ENCODE results near the gene MROH2A. TPM values are rescaled to one million over a fixed set of nuclear protein-coding genes. Genes with fewer than 3 reads are reported as not detected.

Gene MROH2A
- total and polyA plus RNA-seq, 2 donors: 0.39 to 0.71 TPM

GRCh38 chr2:233835230-233836186, 57.4 kb downstream of the MROH2A start:
- H3K27me3 ChIP-seq (ENCODE audit: control insufficient read depth in 2 of 2, insufficient read depth in 1 of 2, low read length in 1 of 2): no peaks in the 10 kb centered on the region
- H3K36me3 ChIP-seq (ENCODE audit: control insufficient read depth in 2 of 2, insufficient read depth in 2 of 2, low read length in 1 of 2): peaks cover 64 to 67% of the 10 kb centered on the region in 2 donors
- DNase-seq (ENCODE audit: low read depth in 6 of 9, low spot score in 9 of 9): no peak
- no peak overlapping the region for H3K27ac ChIP-seq (ENCODE audit: low read depth in 1 of 2, low read length in 1 of 2)
- H3K4me3 ChIP-seq (ENCODE audit: low read length in 2 of 2): no peak overlapping the region
- peaks cover 0 to 3% of the 10 kb centered on the region in 2 donors for H3K4me1 ChIP-seq (ENCODE audit: control insufficient read depth in 2 of 2, insufficient read depth in 2 of 2, low read length in 2 of 2)
- peaks cover 0 to 3% of the 10 kb centered on the region in 2 donors for H3K9me3 ChIP-seq (ENCODE audit: control insufficient read depth in 2 of 2, insufficient read depth in 1 of 2, low read length in 1 of 2)
- WGBS: 95% methylated on average over 14 of the region's 14 CpGs

GRCh38 chr2:233836359-233836758, 58.2 kb downstream of the MROH2A start:
- no peaks in the 10 kb centered on the region for H3K27me3 ChIP-seq (ENCODE audit: control insufficient read depth in 2 of 2, insufficient read depth in 1 of 2, low read length in 1 of 2)
- peaks cover 72% of the 10 kb centered on the region in 2 donors for H3K36me3 ChIP-seq (ENCODE audit: control insufficient read depth in 2 of 2, insufficient read depth in 2 of 2, low read length in 1 of 2)
- H3K27ac ChIP-seq (ENCODE audit: low read depth in 1 of 2, low read length in 1 of 2): no peak overlapping the region
- WGBS: over 99% methylated on average over 7 of the region's 7 CpGs
- peaks cover 0 to 3% of the 10 kb centered on the region in 2 donors for H3K9me3 ChIP-seq (ENCODE audit: control insufficient read depth in 2 of 2, insufficient read depth in 1 of 2, low read length in 1 of 2)
- H3K4me3 ChIP-seq (ENCODE audit: low read length in 2 of 2): no peak overlapping the region
- no peak for DNase-seq (ENCODE audit: low read depth in 6 of 9, low spot score in 9 of 9)
- peaks cover 0 to 3% of the 10 kb centered on the region in 2 donors for H3K4me1 ChIP-seq (ENCODE audit: control insufficient read depth in 2 of 2, insufficient read depth in 2 of 2, low read length in 2 of 2)

GRCh38 chr2:233837694-233838229, 59.6 kb downstream of the MROH2A start:
- Histone ChIP-seq H3K27ac (ENCODE audit: low read depth in 1 of 2, low read length in 1 of 2) (no peak overlapping the region), H3K27me3 (ENCODE audit: control insufficient read depth in 2 of 2, insufficient read depth in 1 of 2, low read length in 1 of 2) (no peaks in the 10 kb centered on the region), H3K36me3 (ENCODE audit: control insufficient read depth in 2 of 2, insufficient read depth in 2 of 2, low read length in 1 of 2) (peaks cover 72 to 85% of the 10 kb centered on the region in 2 donors), H3K4me3 (ENCODE audit: low read length in 2 of 2) (no peak overlapping the region), H3K4me1 (ENCODE audit: control insufficient read depth in 2 of 2, insufficient read depth in 2 of 2, low read length in 2 of 2) (peaks cover 0 to 3% of the 10 kb centered on the region in 2 donors), H3K9me3 (ENCODE audit: control insufficient read depth in 2 of 2, insufficient read depth in 1 of 2, low read length in 1 of 2) (peaks cover 0 to 3% of the 10 kb centered on the region in 2 donors)
- no peak for DNase-seq (ENCODE audit: low read depth in 6 of 9, low spot score in 9 of 9)
- 94% methylated on average over 9 of the region's 9 CpGs for WGBS

GRCh38 chr2:233838251-233838650, 60.1 kb downstream of the MROH2A start:
- DNase-seq (ENCODE audit: low read depth in 6 of 9, low spot score in 9 of 9): no peak
- H3K36me3 ChIP-seq (ENCODE audit: control insufficient read depth in 2 of 2, insufficient read depth in 2 of 2, low read length in 1 of 2): peaks cover 77 to 90% of the 10 kb centered on the region in 2 donors
- H3K27me3 ChIP-seq (ENCODE audit: control insufficient read depth in 2 of 2, insufficient read depth in 1 of 2, low read length in 1 of 2): no peaks in the 10 kb centered on the region
- no peak overlapping the region for H3K4me3 ChIP-seq (ENCODE audit: low read length in 2 of 2)
- WGBS: 89% methylated on average over 7 of the region's 7 CpGs
- peaks cover 0 to 3% of the 10 kb centered on the region in 2 donors for H3K4me1 ChIP-seq (ENCODE audit: control insufficient read depth in 2 of 2, insufficient read depth in 2 of 2, low read length in 2 of 2)
- H3K9me3 ChIP-seq (ENCODE audit: control insufficient read depth in 2 of 2, insufficient read depth in 1 of 2, low read length in 1 of 2): peaks cover 0 to 3% of the 10 kb centered on the region in 2 donors
- no peak overlapping the region for H3K27ac ChIP-seq (ENCODE audit: low read depth in 1 of 2, low read length in 1 of 2)

- 98% methylated on average over 12 of the region's 12 CpGs for WGBS
- Histone ChIP-seq H3K9me3 (ENCODE audit: control insufficient read depth in 2 of 2, insufficient read depth in 1 of 2, low read length in 1 of 2) (peaks cover 0 to 3% of the 10 kb centered on the region in 2 donors), H3K36me3 (ENCODE audit: control insufficient read depth in 2 of 2, insufficient read depth in 2 of 2, low read length in 1 of 2) (peaks cover 80 to 94% of the 10 kb centered on the region in 2 donors), H3K4me3 (ENCODE audit: low read length in 2 of 2) (no peak overlapping the region), H3K4me1 (ENCODE audit: control insufficient read depth in 2 of 2, insufficient read depth in 2 of 2, low read length in 2 of 2) (peaks cover 0 to 2% of the 10 kb centered on the region in 2 donors), H3K27ac (ENCODE audit: low read depth in 1 of 2, low read length in 1 of 2) (no peak overlapping the region), H3K27me3 (ENCODE audit: control insufficient read depth in 2 of 2, insufficient read depth in 1 of 2, low read length in 1 of 2) (no peaks in the 10 kb centered on the region)
- no peak for DNase-seq (ENCODE audit: low read depth in 6 of 9, low spot score in 9 of 9)
Observed at GRCh38 chr2:233838726-233839446, 60.8 kb downstream of the MROH2A start.

GRCh38 chr2:233839447-233839820, 61.3 kb downstream of the MROH2A start:
- DNase-seq (ENCODE audit: low read depth in 6 of 9, low spot score in 9 of 9): no peak
- Histone ChIP-seq H3K4me1 (ENCODE audit: control insufficient read depth in 2 of 2, insufficient read depth in 2 of 2, low read length in 2 of 2) (no peaks in the 10 kb centered on the region), H3K27me3 (ENCODE audit: control insufficient read depth in 2 of 2, insufficient read depth in 1 of 2, low read length in 1 of 2) (no peaks in the 10 kb centered on the region), H3K9me3 (ENCODE audit: control insufficient read depth in 2 of 2, insufficient read depth in 1 of 2, low read length in 1 of 2) (peaks cover 0 to 3% of the 10 kb centered on the region in 2 donors), H3K36me3 (ENCODE audit: control insufficient read depth in 2 of 2, insufficient read depth in 2 of 2, low read length in 1 of 2) (peaks cover 80 to 94% of the 10 kb centered on the region in 2 donors), H3K4me3 (ENCODE audit: low read length in 2 of 2) (no peak overlapping the region), H3K27ac (ENCODE audit: low read depth in 1 of 2, low read length in 1 of 2) (no peak overlapping the region)
- WGBS: 99% methylated on average over 10 of the region's 10 CpGs

- Histone ChIP-seq H3K4me3 (ENCODE audit: low read length in 2 of 2) (no peak overlapping the region), H3K4me1 (ENCODE audit: control insufficient read depth in 2 of 2, insufficient read depth in 2 of 2, low read length in 2 of 2) (no peaks in the 10 kb centered on the region), H3K36me3 (ENCODE audit: control insufficient read depth in 2 of 2, insufficient read depth in 2 of 2, low read length in 1 of 2) (peaks cover 81 to 95% of the 10 kb centered on the region in 2 donors), H3K27ac (ENCODE audit: low read depth in 1 of 2, low read length in 1 of 2) (no peak overlapping the region), H3K27me3 (ENCODE audit: control insufficient read depth in 2 of 2, insufficient read depth in 1 of 2, low read length in 1 of 2) (no peaks in the 10 kb centered on the region), H3K9me3 (ENCODE audit: control insufficient read depth in 2 of 2, insufficient read depth in 1 of 2, low read length in 1 of 2) (peaks cover 0 to 3% of the 10 kb centered on the region in 2 donors)
- DNase-seq (ENCODE audit: low read depth in 6 of 9, low spot score in 9 of 9): no peak
- WGBS: over 99% methylated on average over 9 of the region's 9 CpGs
Observed at GRCh38 chr2:233840520-233840919, 62.4 kb downstream of the MROH2A start.

- H3K36me3 ChIP-seq (ENCODE audit: control insufficient read depth in 2 of 2, insufficient read depth in 2 of 2, low read length in 1 of 2): peaks cover 76 to 93% of the 10 kb centered on the region in 2 donors
Observed at GRCh38 chr2:233841183-233841582, 63.1 kb downstream of the MROH2A start.

More at GRCh38 chr2:233841183-233841582, 63.1 kb downstream of the MROH2A start:
- H3K27ac ChIP-seq (ENCODE audit: low read depth in 1 of 2, low read length in 1 of 2): no peak overlapping the region
- no peak for DNase-seq (ENCODE audit: low read depth in 6 of 9, low spot score in 9 of 9)
- no peaks in the 10 kb centered on the region for H3K9me3 ChIP-seq (ENCODE audit: control insufficient read depth in 2 of 2, insufficient read depth in 1 of 2, low read length in 1 of 2)
- no peak overlapping the region for H3K4me3 ChIP-seq (ENCODE audit: low read length in 2 of 2)
- over 99% methylated on average over 11 of the region's 11 CpGs for WGBS
- no peaks in the 10 kb centered on the region for H3K27me3 ChIP-seq (ENCODE audit: control insufficient read depth in 2 of 2, insufficient read depth in 1 of 2, low read length in 1 of 2)
- H3K4me1 ChIP-seq (ENCODE audit: control insufficient read depth in 2 of 2, insufficient read depth in 2 of 2, low read length in 2 of 2): no peaks in the 10 kb centered on the region
